Measurements from ENCODE around the gene CCDC172.
"Not testable (repeated sequence)": the region's sequence is repeated elsewhere in the genome, so short reads cannot be mapped to it uniquely, and the experiment has no call there.

- not testable (repeated sequence) for TF ChIP-seq EZH2phosphoT487 (conservative IDR thresholded peaks at IDR 0.05; ENCODE audit: low read length); CTCF (IDR thresholded peaks at IDR 0.05; ENCODE audit: insufficient read depth, low read length, poor library complexity, severe bottlenecking)
Observed at GRCh38 chr10:116393246-116393831, 69.1 kb downstream of the CCDC172 start.

Data from SU-DHL-6 (cell line).